Nephron (organoid): ENCODE results near the gene CRTC1.

Experiments used
- H3K27ac Mint-ChIP-seq, 3 experiments: 2 replicates each; pipeline ENCODE4 v1.8.0; 2020; ENCODE audit warnings: mixed read lengths in 3 of 3, mild to moderate bottlenecking in 2 of 3, moderate library complexity in 1 of 3
- H3K27me3 Mint-ChIP-seq: 2 replicates; pipeline ENCODE4 v1.8.0; 2021; ENCODE audit warnings: low read depth, mild to moderate bottlenecking, moderate library complexity, mixed read lengths
- H3K36me3 Mint-ChIP-seq: 2 replicates; pipeline ENCODE4 v1.8.0; 2020; ENCODE audit warnings: low read depth, mixed read lengths
- H3K4me1 Mint-ChIP-seq: 2 replicates; pipeline ENCODE4 v1.8.0; 2020; ENCODE audit warnings: mixed read lengths
- H3K4me3 Mint-ChIP-seq, 3 experiments: 2 replicates each; pipeline ENCODE4 v1.8.0; 2020; ENCODE audit warnings: mild to moderate bottlenecking in 3 of 3, mixed read lengths in 3 of 3, moderate library complexity in 2 of 3
- H3K9me3 Mint-ChIP-seq: 2 replicates; pipeline ENCODE4 v1.8.0; 2020; ENCODE audit warnings: mixed read lengths
- CTCF ChIP-seq, 3 experiments: fragments of 200-600 bp; sonication (generic); IDR thresholded peaks; one replicate each; pipeline ENCODE4 v1.5.0; 2021; ENCODE audit warnings: antibody characterized with exemption in 3 of 3; ENCODE audit not compliant: unreplicated experiment in 3 of 3

Gene CRTC1

GRCh38 chr19:18793144-18794028, 109.9 kb downstream of the CRTC1 start:
- no peak for TF ChIP-seq CTCF (IDR thresholded peaks at IDR 0.05; ENCODE audit: unreplicated experiment in 3 of 3)
- H3K4me1 Mint-ChIP-seq = peaks cover 5% of the 10 kb centered on the region
- H3K4me3 Mint-ChIP-seq = no peak overlapping the region
- H3K27ac Mint-ChIP-seq = no peak overlapping the region
- no peaks in the 10 kb centered on the region for H3K36me3 Mint-ChIP-seq
- no peaks in the 10 kb centered on the region for H3K9me3 Mint-ChIP-seq
- peaks cover 83% of the 10 kb centered on the region for H3K27me3 Mint-ChIP-seq

GRCh38 chr19:18794029-18794313, 110.5 kb downstream of the CRTC1 start:
- H3K27ac Mint-ChIP-seq = no peak overlapping the region
- H3K36me3 Mint-ChIP-seq = no peaks in the 10 kb centered on the region

GRCh38 chr19:18794692-18795091, 111.2 kb downstream of the CRTC1 start:
- Mint-ChIP-seq H3K4me1 (peaks cover 5% of the 10 kb centered on the region), H3K27me3 (peaks cover 69% of the 10 kb centered on the region), H3K9me3 (no peaks in the 10 kb centered on the region), H3K27ac (no peak overlapping the region), H3K36me3 (no peaks in the 10 kb centered on the region), H3K4me3 (no peak overlapping the region)
- no peak for TF ChIP-seq CTCF (IDR thresholded peaks at IDR 0.05; ENCODE audit: unreplicated experiment in 3 of 3)

More at GRCh38 chr19:18794029-18794313, 110.5 kb downstream of the CRTC1 start:
- Mint-ChIP-seq H3K27me3 (peaks cover 77% of the 10 kb centered on the region), H3K9me3 (no peaks in the 10 kb centered on the region), H3K4me3 (no peak overlapping the region), H3K4me1 (peaks cover 5% of the 10 kb centered on the region)
- no peak for TF ChIP-seq CTCF (IDR thresholded peaks at IDR 0.05; ENCODE audit: unreplicated experiment in 3 of 3)

- TF ChIP-seq CTCF (IDR thresholded peaks at IDR 0.05; ENCODE audit: unreplicated experiment in 3 of 3) = no peak
- Mint-ChIP-seq H3K27ac (no peak overlapping the region), H3K4me1 (no peaks in the 10 kb centered on the region), H3K27me3 (peaks cover 61% of the 10 kb centered on the region), H3K9me3 (no peaks in the 10 kb centered on the region), H3K4me3 (no peak overlapping the region), H3K36me3 (no peaks in the 10 kb centered on the region)
Measured at GRCh38 chr19:18795540-18795939, 112.1 kb downstream of the CRTC1 start.

- Mint-ChIP-seq H3K9me3 (no peaks in the 10 kb centered on the region), H3K27me3 (peaks cover 60% of the 10 kb centered on the region), H3K36me3 (no peaks in the 10 kb centered on the region)
Measured at GRCh38 chr19:18796239-18796638, 112.8 kb downstream of the CRTC1 start.

More at GRCh38 chr19:18796239-18796638, 112.8 kb downstream of the CRTC1 start:
- H3K4me1 Mint-ChIP-seq = no peaks in the 10 kb centered on the region
- H3K27ac Mint-ChIP-seq = no peak overlapping the region
- no peak for TF ChIP-seq CTCF (IDR thresholded peaks at IDR 0.05; ENCODE audit: unreplicated experiment in 3 of 3)
- no peak overlapping the region for H3K4me3 Mint-ChIP-seq
